Bronchial epithelial cell (primary cell): ENCODE measurements around the gene PYGB. TPM values are rescaled to one million over a fixed set of nuclear protein-coding genes. Genes with fewer than 3 reads are reported as not detected.

Experiments
- DNase-seq: peaks from one replicate; pipeline ENCODE4 v3.0.0-alpha.2; 2010; ENCODE audit warnings: low read depth
- FAIRE-seq: peaks from 2 replicates; lab custom pipeline; 2011; peaks lifted over from hg19 to GRCh38; lab: Jason Lieb, UNC
- H3K27me3 ChIP-seq: 2 replicates; pipeline ENCODE4 v1.5.1; 2011; ENCODE audit warnings: low read length; ENCODE audit not compliant: control insufficient read depth, insufficient read depth
- H3K36me3 ChIP-seq: 2 replicates; pipeline ENCODE4 v1.5.1; 2011; ENCODE audit warnings: low read length; ENCODE audit not compliant: control insufficient read depth, insufficient read depth
- H3K4me3 ChIP-seq: 2 replicates; pipeline ENCODE4 v1.5.1; 2011; ENCODE audit warnings: mild to moderate bottlenecking, low read depth, low read length, control low read depth
- CTCF ChIP-seq: IDR thresholded peaks from 2 replicates; pipeline ENCODE4 v1.5.1; 2011; ENCODE audit warnings: mild to moderate bottlenecking, moderate library complexity, low read length, control low read depth, inconsistent platforms; ENCODE audit not compliant: insufficient read depth, severe bottlenecking
- total RNA-seq: library from RNA; depleted of rRNA; stranded (reverse); fragments of >200 nt; gene quantifications from 2 replicates; pipeline ENCODE4 v1.2.1, GENCODE V29; 2014

The PYGB gene
- total RNA-seq, 1 donor from 2014 or later: 213 TPM

GRCh38 chr20:25283221-25283951, 35.5 kb downstream of the PYGB start:
- DNase-seq: no peak
- Histone ChIP-seq H3K36me3 (peaks cover 81% of the 10 kb centered on the region), H3K27me3 (no peaks in the 10 kb centered on the region), H3K4me3 (no peak overlapping the region)
- TF ChIP-seq CTCF: no peak
- FAIRE-seq: no peak

GRCh38 chr20:25284131-25284601, 36.3 kb downstream of the PYGB start:
- FAIRE-seq: no peak
- no peak for TF ChIP-seq CTCF
- Histone ChIP-seq H3K27me3 (no peaks in the 10 kb centered on the region), H3K4me3 (no peak overlapping the region), H3K36me3 (peaks cover 80% of the 10 kb centered on the region)
- no peak for DNase-seq

- Histone ChIP-seq H3K27me3 (no peaks in the 10 kb centered on the region), H3K36me3 (peaks cover 74% of the 10 kb centered on the region), H3K4me3 (no peak overlapping the region)
- FAIRE-seq (no peak), DNase-seq (no peak)
- no peak for TF ChIP-seq CTCF
These were observed 37.3 kb downstream of the PYGB start for GRCh38 chr20:25285091-25285647.

- FAIRE-seq: peak; percentile 95
- TF ChIP-seq CTCF: no peak
- Histone ChIP-seq H3K27me3 (no peaks in the 10 kb centered on the region), H3K4me3 (no peak overlapping the region), H3K36me3 (peaks cover 76% of the 10 kb centered on the region)
- DNase-seq: no peak
These were observed 38.2 kb downstream of the PYGB start for GRCh38 chr20:25285856-25286798.

GRCh38 chr20:25286917-25287316, 39.0 kb downstream of the PYGB start:
- Histone ChIP-seq H3K36me3 (peaks cover 76% of the 10 kb centered on the region), H3K4me3 (no peak overlapping the region), H3K27me3 (no peaks in the 10 kb centered on the region)
- DNase-seq: no peak
- no peak for FAIRE-seq
- TF ChIP-seq CTCF: no peak
